Kidney epithelial cell (primary cell): ENCODE data around the gene PMFBP1. TPM values are rescaled to one million over a fixed set of nuclear protein-coding genes. Genes with fewer than 3 reads are reported as not detected.

Experiments
- DNase-seq: peaks from one replicate; pipeline ENCODE4 v3.0.0-alpha.2; 2010; ENCODE audit warnings: low read depth
- H3K27me3 ChIP-seq: 2 replicates; pipeline ENCODE4 v1.6.0; 2011; ENCODE audit warnings: low read length; ENCODE audit not compliant: control insufficient read depth, insufficient read depth
- H3K36me3 ChIP-seq: 2 replicates; pipeline ENCODE4 v1.5.1; 2011; ENCODE audit warnings: low read length; ENCODE audit not compliant: control insufficient read depth, insufficient read depth
- H3K4me3 ChIP-seq: 2 replicates; pipeline ENCODE4 v1.5.1; 2011; ENCODE audit warnings: low read depth, mild to moderate bottlenecking, control low read depth, low read length
- CTCF ChIP-seq: IDR thresholded peaks from 2 replicates; pipeline ENCODE4 v1.5.1; 2011; ENCODE audit warnings: mild to moderate bottlenecking, moderate library complexity, low read length, control low read depth, inconsistent platforms; ENCODE audit not compliant: insufficient read depth, poor library complexity, severe bottlenecking
- total RNA-seq: library from RNA; depleted of rRNA; stranded (reverse); fragments of >200 nt; gene quantifications from 2 replicates; pipeline ENCODE4 v1.2.3, GENCODE V29; 2015

Gene PMFBP1
- total RNA-seq, 1 donor from 2014 or later, result not detected

DNA sequence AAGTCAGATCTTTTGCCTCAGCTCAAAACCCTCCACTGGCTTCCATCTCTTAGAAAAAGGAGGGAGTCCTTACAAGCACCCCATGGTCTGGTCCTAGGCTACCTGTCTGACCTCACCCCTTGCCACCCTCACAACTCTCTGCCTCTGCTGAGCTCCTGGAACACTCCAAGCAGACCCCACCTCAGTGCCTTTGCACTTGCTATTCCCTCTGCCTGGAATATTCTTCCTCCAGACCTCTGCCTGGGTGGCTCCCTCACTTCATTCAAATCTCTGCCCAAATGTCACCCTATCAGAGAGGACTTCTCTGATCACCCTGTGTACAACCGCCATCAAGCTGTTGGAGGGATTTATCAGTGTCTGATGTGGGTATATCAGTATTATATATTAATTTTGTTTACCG lies 37.4 kb downstream of the PMFBP1 start:
- no peak for TF ChIP-seq CTCF
- no peak for DNase-seq
- Histone ChIP-seq H3K36me3 (no peaks in the 10 kb centered on the region), H3K4me3 (no peak overlapping the region), H3K27me3 (no peaks in the 10 kb centered on the region)

DNA sequence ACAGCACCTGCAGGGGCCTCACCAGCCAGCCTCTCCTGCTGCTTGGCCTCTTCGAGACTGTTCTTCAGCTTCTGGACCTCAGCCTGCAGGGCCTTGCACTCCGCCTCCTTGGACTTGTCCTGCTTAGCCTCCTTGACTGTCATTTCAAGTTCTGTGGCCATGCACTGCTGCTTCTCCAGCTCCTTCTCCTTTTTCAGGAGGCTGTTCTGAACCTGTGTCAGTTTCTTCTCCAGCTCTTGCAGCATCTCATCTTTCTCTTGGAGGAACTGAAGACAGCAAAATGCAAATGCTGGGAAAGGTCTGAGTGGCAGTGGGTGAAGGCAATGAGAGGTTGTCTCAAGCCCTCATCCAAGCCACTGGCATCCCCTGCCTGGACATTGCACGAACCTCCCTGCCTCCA lies 39.2 kb downstream of the PMFBP1 start:
- Histone ChIP-seq H3K36me3 (no peaks in the 10 kb centered on the region), H3K27me3 (no peaks in the 10 kb centered on the region)
- TF ChIP-seq CTCF, result no peak

GRCh38 chr16:72131036-72131435 lies 40.9 kb downstream of the PMFBP1 start:
- Histone ChIP-seq H3K4me3 (no peak overlapping the region), H3K36me3 (no peaks in the 10 kb centered on the region), H3K27me3 (no peaks in the 10 kb centered on the region)
- DNase-seq, result no peak
- TF ChIP-seq CTCF, result no peak

More for the DNA sequence above, 39.2 kb downstream of the PMFBP1 start:
- no peak for DNase-seq
- H3K4me3 ChIP-seq, result no peak overlapping the region

DNA sequence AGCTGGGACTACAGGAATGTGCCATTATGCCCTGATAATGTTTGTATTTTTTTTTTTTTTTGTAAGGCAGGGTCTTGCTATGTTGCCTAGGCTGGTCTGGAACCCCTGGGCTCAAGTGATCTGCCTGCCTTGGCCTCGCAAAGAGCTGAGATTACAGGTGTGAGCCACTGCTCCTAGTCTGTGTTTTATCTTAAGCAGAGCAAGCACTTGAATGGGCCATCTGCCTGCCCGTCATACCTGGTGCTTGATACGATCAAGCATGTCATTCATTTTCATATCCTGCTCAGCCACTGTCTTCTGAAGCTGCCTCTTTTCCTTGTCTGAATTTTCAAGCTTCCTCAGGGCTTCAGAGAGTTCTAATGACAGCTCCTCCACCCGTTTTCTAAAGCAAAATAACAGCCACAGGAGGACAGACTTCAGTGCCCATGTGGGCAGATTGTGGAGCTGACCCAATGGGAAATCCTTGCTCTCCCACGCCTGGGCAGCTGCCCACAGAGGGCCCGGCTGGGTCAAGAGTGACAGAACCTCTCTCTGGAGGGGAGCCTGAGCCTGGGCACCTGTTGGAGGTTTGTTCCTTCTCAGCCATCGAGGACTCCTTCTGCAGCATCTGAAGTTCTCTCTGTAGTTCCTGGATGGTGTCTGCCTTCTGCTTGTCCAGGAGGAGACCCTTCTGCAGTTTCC lies 41.8 kb downstream of the PMFBP1 start:
- no peak for DNase-seq
- no peaks in the 10 kb centered on the region for H3K36me3 ChIP-seq
- no peak for TF ChIP-seq CTCF

DNA sequence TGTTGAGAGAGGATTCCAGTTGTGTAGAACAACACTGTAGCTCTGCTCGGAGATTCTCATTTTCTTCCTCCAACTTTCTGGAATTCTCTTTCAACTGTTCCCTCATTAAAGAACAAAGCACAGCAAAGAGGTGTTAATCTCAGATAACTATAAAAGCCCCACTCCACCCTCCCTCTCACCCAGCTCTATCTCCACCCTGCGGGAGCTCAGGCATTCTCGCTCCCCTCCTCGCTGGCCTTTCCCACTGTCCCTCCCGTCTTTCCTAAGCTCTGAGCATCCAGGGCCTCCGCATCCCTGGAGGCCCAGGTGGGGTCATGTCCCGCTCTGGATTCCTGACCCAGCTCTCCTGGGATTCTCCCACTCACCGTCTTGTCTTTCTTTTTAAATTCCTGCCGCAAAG lies 43.3 kb downstream of the PMFBP1 start:
- DNase-seq, result no peak
- H3K27me3 ChIP-seq, result no peaks in the 10 kb centered on the region
- H3K4me3 ChIP-seq, result no peak overlapping the region
- TF ChIP-seq CTCF, result no peak
- no peaks in the 10 kb centered on the region for H3K36me3 ChIP-seq

More for the DNA sequence above, 41.8 kb downstream of the PMFBP1 start:
- Histone ChIP-seq H3K4me3 (no peak overlapping the region), H3K27me3 (no peaks in the 10 kb centered on the region)

DNA sequence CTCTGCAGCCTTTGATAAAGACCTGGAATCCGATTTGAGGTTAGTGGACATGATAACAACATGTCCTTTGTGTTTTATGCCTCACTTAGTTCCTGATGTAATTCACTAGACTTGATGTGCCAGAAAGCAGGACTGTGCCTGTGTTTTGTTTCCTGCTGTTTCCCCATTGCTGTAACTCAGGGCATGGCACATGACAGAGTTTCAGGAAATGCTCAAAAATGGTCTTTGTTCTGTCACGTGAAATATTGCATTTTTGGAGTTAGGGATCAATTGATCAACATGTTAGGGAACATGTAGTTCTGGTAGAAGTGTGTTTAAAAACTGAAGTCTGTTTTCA lies 45.6 kb downstream of the PMFBP1 start:
- H3K4me3 ChIP-seq, result no peak overlapping the region
- DNase-seq, result no peak
- no peak for TF ChIP-seq CTCF
- H3K27me3 ChIP-seq, result no peaks in the 10 kb centered on the region
- H3K36me3 ChIP-seq, result no peaks in the 10 kb centered on the region
